HFF-Myc (cell line): ENCODE measurements around the gene MYH16.
"Not testable (repeated sequence)": the region's sequence is repeated elsewhere in the genome, so short reads cannot be mapped to it uniquely, and the experiment has no call there.

Experiments
- DNase-seq: peaks from one replicate; pipeline ENCODE4 v3.0.0-alpha.2; 2011; ENCODE audit warnings: low read depth; ENCODE audit errors: extremely low read depth
- H3K4me3 ChIP-seq: replicated peaks from 2 replicates; pipeline ENCODE4 v1.5.1; 2011; ENCODE audit warnings: low read depth, mild to moderate bottlenecking, control low read depth, low read length
- CTCF ChIP-seq: IDR thresholded peaks from 2 replicates; pipeline ENCODE4 v1.5.1; 2012; ENCODE audit warnings: mild to moderate bottlenecking, low read depth, low read length, control low read depth; ENCODE audit errors: missing control alignments

MYH16 gene

GRCh38 chr7:99272476-99273045, at the start of gene MYH16:
TSS of gene MYH16 (plus strand) at chr7:99272839.
- H3K4me3 ChIP-seq: no peak within 1 kb of the TSS
- TF ChIP-seq CTCF: no peak
- no peak for DNase-seq

- H3K4me3 ChIP-seq, DNase-seq: not testable (repeated sequence)
These were observed 48.3 kb upstream of the MYH16 start for GRCh38 chr7:99224263-99224898.

- no peak overlapping the region for H3K4me3 ChIP-seq
- no peak for DNase-seq
- TF ChIP-seq CTCF: no peak
These were observed 47.8 kb upstream of the MYH16 start for GRCh38 chr7:99224899-99225265.

- no peak for TF ChIP-seq CTCF
- no peak for DNase-seq
- no peak overlapping the region for H3K4me3 ChIP-seq
These were observed 43.4 kb upstream of the MYH16 start for GRCh38 chr7:99229234-99229633.

- no peak for TF ChIP-seq CTCF
- DNase-seq: no peak
- no peak overlapping the region for H3K4me3 ChIP-seq
These were observed 40.4 kb upstream of the MYH16 start for GRCh38 chr7:99232082-99232770.

- H3K4me3 ChIP-seq, DNase-seq: not testable (repeated sequence)
These were observed 39.7 kb upstream of the MYH16 start for GRCh38 chr7:99232955-99233354.

GRCh38 chr7:99234185-99234584, 38.5 kb upstream of the MYH16 start:
- H3K4me3 ChIP-seq: no peak overlapping the region
- no peak for TF ChIP-seq CTCF
- no peak for DNase-seq

- no peak for DNase-seq
- no peak for TF ChIP-seq CTCF
- H3K4me3 ChIP-seq: no peak overlapping the region
These were observed 36.7 kb upstream of the MYH16 start for GRCh38 chr7:99235925-99236324.

GRCh38 chr7:99237876-99238275, 34.8 kb upstream of the MYH16 start:
- not testable (repeated sequence) for DNase-seq, H3K4me3 ChIP-seq
